ENCODE measurements around the gene FRY.

The FRY gene

DNA sequence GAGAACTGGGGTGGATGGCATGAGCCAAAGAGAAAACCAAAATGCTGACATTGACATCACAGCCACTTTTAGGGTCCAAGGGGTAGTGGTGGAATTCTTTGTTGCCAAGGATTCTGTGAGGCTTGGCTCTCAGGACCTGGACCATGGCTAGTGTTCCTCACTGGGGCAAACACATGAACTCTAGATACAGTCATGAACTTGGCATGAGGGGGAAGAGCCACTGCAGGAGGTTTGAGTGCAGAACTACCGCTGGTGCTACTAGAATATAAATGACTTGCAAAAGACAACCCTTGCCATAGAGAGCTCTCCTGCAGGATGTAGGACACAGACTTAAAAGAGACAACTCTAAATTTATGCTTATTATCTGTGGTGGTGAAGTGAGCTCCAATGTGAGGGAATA is 29.8 kb upstream of the FRY start:
- Histone ChIP-seq H4K20me1 (ENCODE audit: insufficient read depth, low read length) (no peaks in the 10 kb centered on the region), H3K36me3 (replicated peaks; ENCODE audit: low read depth, low read length) (no peaks in the 10 kb centered on the region), H3K4me1 (ENCODE audit: low read length) (no peaks in the 10 kb centered on the region), H3K9me3 (ENCODE audit: insufficient read depth, low read length) (no peaks in the 10 kb centered on the region), H3K4me3 (ENCODE audit: low read length) (no peak overlapping the region), H3K27ac (ENCODE audit: low read length) (no peak overlapping the region), H3K9ac (ENCODE audit: low read length) (no peak overlapping the region), H2AFZ (ENCODE audit: low read depth, low read length) (no peak overlapping the region), H3K79me2 (ENCODE audit: low read length) (no peaks in the 10 kb centered on the region), H3K4me2 (ENCODE audit: low read length) (no peak overlapping the region), H3K27me3 (ENCODE audit: low read depth, low read length) (no peaks in the 10 kb centered on the region)
- TF ChIP-seq, protein P1, sequence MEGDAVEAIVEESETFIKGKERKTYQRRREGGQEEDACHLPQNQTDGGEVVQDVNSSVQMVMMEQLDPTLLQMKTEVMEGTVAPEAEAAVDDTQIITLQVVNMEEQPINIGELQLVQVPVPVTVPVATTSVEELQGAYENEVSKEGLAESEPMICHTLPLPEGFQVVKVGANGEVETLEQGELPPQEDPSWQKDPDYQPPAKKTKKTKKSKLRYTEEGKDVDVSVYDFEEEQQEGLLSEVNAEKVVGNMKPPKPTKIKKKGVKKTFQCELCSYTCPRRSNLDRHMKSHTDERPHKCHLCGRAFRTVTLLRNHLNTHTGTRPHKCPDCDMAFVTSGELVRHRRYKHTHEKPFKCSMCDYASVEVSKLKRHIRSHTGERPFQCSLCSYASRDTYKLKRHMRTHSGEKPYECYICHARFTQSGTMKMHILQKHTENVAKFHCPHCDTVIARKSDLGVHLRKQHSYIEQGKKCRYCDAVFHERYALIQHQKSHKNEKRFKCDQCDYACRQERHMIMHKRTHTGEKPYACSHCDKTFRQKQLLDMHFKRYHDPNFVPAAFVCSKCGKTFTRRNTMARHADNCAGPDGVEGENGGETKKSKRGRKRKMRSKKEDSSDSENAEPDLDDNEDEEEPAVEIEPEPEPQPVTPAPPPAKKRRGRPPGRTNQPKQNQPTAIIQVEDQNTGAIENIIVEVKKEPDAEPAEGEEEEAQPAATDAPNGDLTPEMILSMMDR (IDR thresholded peaks at IDR 0.05; ENCODE audit: low read depth, low read length): no peak
- TF ChIP-seq EZH2phosphoT487 (IDR thresholded peaks at IDR 0.05; ENCODE audit: low read depth): no peak

DNA sequence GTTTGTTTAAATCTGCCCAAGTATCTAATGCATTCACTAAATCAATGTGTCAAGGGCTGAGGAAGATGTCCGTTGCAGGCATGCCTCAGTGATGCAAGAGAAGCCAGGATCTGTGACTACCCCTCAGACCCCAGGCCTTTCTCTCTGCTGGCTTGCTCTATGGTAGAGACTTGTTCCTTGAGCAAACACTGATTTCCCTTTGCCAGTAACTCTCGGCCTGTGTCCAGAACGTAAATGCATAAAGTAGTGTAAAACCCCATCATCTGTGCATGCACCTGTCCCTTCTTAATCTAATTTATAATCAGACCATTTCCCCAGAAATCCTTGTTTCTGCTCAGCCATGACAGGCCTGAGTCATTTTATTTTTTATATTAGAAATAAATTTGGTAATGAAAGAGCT is 28.7 kb upstream of the FRY start:
- TF ChIP-seq EZH2phosphoT487 (IDR thresholded peaks at IDR 0.05; ENCODE audit: low read depth): no peak
- TF ChIP-seq, protein P1 (IDR thresholded peaks at IDR 0.05; ENCODE audit: low read depth, low read length): no peak
- no peak overlapping the region for H3K4me3 ChIP-seq (ENCODE audit: low read length)
- no peaks in the 10 kb centered on the region for H4K20me1 ChIP-seq (ENCODE audit: insufficient read depth, low read length)
- H3K27ac ChIP-seq (ENCODE audit: low read length): no peak overlapping the region
- H3K27me3 ChIP-seq (ENCODE audit: low read depth, low read length): no peaks in the 10 kb centered on the region
- no peaks in the 10 kb centered on the region for H3K9me3 ChIP-seq (ENCODE audit: insufficient read depth, low read length)
- no peak overlapping the region for H2AFZ ChIP-seq (ENCODE audit: low read depth, low read length)
- H3K4me1 ChIP-seq (ENCODE audit: low read length): no peaks in the 10 kb centered on the region
- no peaks in the 10 kb centered on the region for H3K79me2 ChIP-seq (ENCODE audit: low read length)
- no peak overlapping the region for H3K9ac ChIP-seq (ENCODE audit: low read length)
- H3K4me2 ChIP-seq (ENCODE audit: low read length): no peak overlapping the region
- H3K36me3 ChIP-seq (replicated peaks; ENCODE audit: low read depth, low read length): no peaks in the 10 kb centered on the region

DNA sequence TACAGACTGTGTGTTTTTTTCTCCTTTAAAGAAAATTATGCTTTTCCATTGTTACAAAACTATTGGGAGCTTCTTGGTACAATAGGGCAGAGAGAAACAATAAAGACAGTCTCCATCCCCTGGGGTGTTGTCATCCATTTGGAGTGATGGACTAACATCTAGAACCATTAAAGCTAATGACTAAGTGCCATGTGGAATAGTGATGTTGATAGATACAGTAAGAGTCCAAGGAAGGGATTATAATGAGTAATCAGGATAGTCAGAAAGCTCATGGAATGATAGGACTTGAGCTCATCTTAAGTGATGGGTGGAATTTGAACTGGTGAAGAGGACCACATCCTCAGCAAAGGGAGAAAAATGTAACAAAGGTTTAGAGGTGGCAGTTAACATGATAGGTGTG is 24.1 kb upstream of the FRY start:
- Histone ChIP-seq H3K4me1 (ENCODE audit: low read length) (no peaks in the 10 kb centered on the region), H3K79me2 (ENCODE audit: low read length) (no peaks in the 10 kb centered on the region), H3K36me3 (replicated peaks; ENCODE audit: low read depth, low read length) (no peaks in the 10 kb centered on the region), H3K9me3 (ENCODE audit: insufficient read depth, low read length) (no peaks in the 10 kb centered on the region), H3K4me2 (ENCODE audit: low read length) (no peak overlapping the region), H3K9ac (ENCODE audit: low read length) (no peak overlapping the region), H3K4me3 (ENCODE audit: low read length) (no peak overlapping the region), H2AFZ (ENCODE audit: low read depth, low read length) (no peak overlapping the region), H3K27ac (ENCODE audit: low read length) (no peak overlapping the region), H3K27me3 (ENCODE audit: low read depth, low read length) (no peaks in the 10 kb centered on the region), H4K20me1 (ENCODE audit: insufficient read depth, low read length) (no peaks in the 10 kb centered on the region)
- TF ChIP-seq EZH2phosphoT487 (IDR thresholded peaks at IDR 0.05; ENCODE audit: low read depth): no peak
- TF ChIP-seq, protein P1 (IDR thresholded peaks at IDR 0.05; ENCODE audit: low read depth, low read length): no peak

DNA sequence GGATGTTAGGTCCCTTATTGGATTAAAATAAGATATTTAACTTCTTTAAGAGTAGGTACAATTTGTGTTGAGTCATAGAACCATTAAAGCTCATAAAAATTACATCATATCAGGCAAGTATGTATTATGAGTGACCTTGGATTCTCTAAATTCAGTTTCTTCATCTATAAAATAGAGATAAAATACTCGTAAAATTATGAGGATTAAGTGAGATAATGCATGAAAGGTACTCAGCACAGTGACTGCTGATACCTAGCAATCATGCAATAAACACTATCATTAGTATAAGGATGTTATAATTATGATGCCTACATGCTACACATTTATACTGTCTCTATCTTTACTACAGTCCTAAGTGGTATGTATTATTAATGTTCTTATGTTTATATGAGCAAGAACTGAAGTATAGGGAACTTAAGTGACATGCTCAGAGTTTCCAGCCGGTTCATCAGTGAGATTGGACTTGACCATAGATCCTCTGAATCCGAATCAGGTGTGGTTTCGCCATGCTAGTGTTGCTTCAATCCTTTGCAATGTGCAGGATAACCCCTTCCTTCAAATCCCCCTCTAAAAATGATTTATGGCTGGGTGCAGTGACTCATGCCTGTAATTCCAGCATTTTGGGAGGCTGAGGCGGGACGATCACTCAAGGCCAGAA is 22.9 kb upstream of the FRY start:
- no peak overlapping the region for H3K27ac ChIP-seq (ENCODE audit: low read length)
- TF ChIP-seq EZH2phosphoT487 (IDR thresholded peaks at IDR 0.05; ENCODE audit: low read depth): no peak
- TF ChIP-seq, protein P1 (IDR thresholded peaks at IDR 0.05; ENCODE audit: low read depth, low read length): no peak

More for the DNA sequence above, 22.9 kb upstream of the FRY start:
- Histone ChIP-seq H3K4me2 (ENCODE audit: low read length) (no peak overlapping the region), H2AFZ (ENCODE audit: low read depth, low read length) (no peak overlapping the region), H3K9ac (ENCODE audit: low read length) (no peak overlapping the region), H3K36me3 (replicated peaks; ENCODE audit: low read depth, low read length) (no peaks in the 10 kb centered on the region), H3K4me3 (ENCODE audit: low read length) (no peak overlapping the region), H4K20me1 (ENCODE audit: insufficient read depth, low read length) (no peaks in the 10 kb centered on the region), H3K79me2 (ENCODE audit: low read length) (no peaks in the 10 kb centered on the region), H3K9me3 (ENCODE audit: insufficient read depth, low read length) (no peaks in the 10 kb centered on the region), H3K4me1 (ENCODE audit: low read length) (no peaks in the 10 kb centered on the region), H3K27me3 (ENCODE audit: low read depth, low read length) (no peaks in the 10 kb centered on the region)
